Globus pallidus (tissue), 1 donor: ENCODE results near the gene NEK5.
"Not testable (repeated sequence)": the region's sequence is repeated elsewhere in the genome, so short reads cannot be mapped to it uniquely, and the experiment has no call there.

Experiments used
- DNase-seq: peaks from one replicate; pipeline ENCODE4 v3.0.0-alpha.2; 2015; ENCODE audit warnings: low spot score

Gene NEK5

GRCh38 chr13:52070929-52071523 is 57.8 kb downstream of the NEK5 start:
- DNase-seq: no peak

GRCh38 chr13:52067237-52067636 is 61.6 kb downstream of the NEK5 start:
- no peak for DNase-seq

- DNase-seq: no peak
Observed at GRCh38 chr13:52061587-52061986, 67.3 kb downstream of the NEK5 start.

GRCh38 chr13:52061064-52061463 is 67.8 kb downstream of the NEK5 start:
- not testable (repeated sequence) for DNase-seq

GRCh38 chr13:52053460-52053859 is 75.4 kb downstream of the NEK5 start:
- DNase-seq: no peak

GRCh38 chr13:52051400-52051799 is 77.5 kb downstream of the NEK5 start:
- DNase-seq: no peak

- DNase-seq: no peak
Observed at GRCh38 chr13:52048516-52048915, 80.4 kb downstream of the NEK5 start.

GRCh38 chr13:52047463-52047862 is 81.4 kb downstream of the NEK5 start:
- no peak for DNase-seq

GRCh38 chr13:52043675-52044074 is 85.2 kb downstream of the NEK5 start:
- no peak for DNase-seq

GRCh38 chr13:52036037-52036436 is 92.8 kb downstream of the NEK5 start:
- DNase-seq: no peak

GRCh38 chr13:52034616-52035226 is 94.2 kb downstream of the NEK5 start:
- DNase-seq: no peak

GRCh38 chr13:52033039-52033438 is 95.8 kb downstream of the NEK5 start:
- DNase-seq: no peak

GRCh38 chr13:52030401-52030800 is 98.5 kb downstream of the NEK5 start:
- DNase-seq: not testable (repeated sequence)

GRCh38 chr13:52029569-52029968 is 99.3 kb downstream of the NEK5 start:
- DNase-seq: no peak

- no peak for DNase-seq
Observed at GRCh38 chr13:52027832-52028231, 101.0 kb downstream of the NEK5 start.

GRCh38 chr13:52026246-52026626 is 102.6 kb downstream of the NEK5 start:
- DNase-seq: no peak

GRCh38 chr13:52025475-52026245 is 103.2 kb downstream of the NEK5 start:
- no peak for DNase-seq

- no peak for DNase-seq
Observed at GRCh38 chr13:52024481-52024880, 104.4 kb downstream of the NEK5 start, which contains the start of gene UTP14C. UTP14C (plus strand) TSS chr13:52024691; CDS start chr13:52028805, 4,114 bp downstream.

- DNase-seq: no peak
Observed at GRCh38 chr13:52022356-52022755, 106.5 kb downstream of the NEK5 start.

- no peak for DNase-seq
Observed at GRCh38 chr13:52020191-52020590, 108.7 kb downstream of the NEK5 start.

GRCh38 chr13:52016296-52016695 is 112.6 kb downstream of the NEK5 start:
- no peak for DNase-seq

GRCh38 chr13:52012512-52012836 is 116.4 kb downstream of the NEK5 start:
- DNase-seq: no peak
